HEK293 (cell line): ENCODE measurements around the gene FCN1.

ENCODE experiments used
- CTCF ChIP-seq: fragments of 450-650 bp; formaldehyde crosslinking; IDR thresholded peaks from 2 replicates; pipeline ENCODE4 v1.5.1; 2016; ENCODE audit warnings: missing biosample characterization, missing genetic modification characterization
- TRIM28 ChIP-seq: IDR thresholded peaks from 2 replicates; pipeline ENCODE4 v1.6.1; 2011; ENCODE audit warnings: low read length, control low read depth, borderline replicate concordance
- ZNF530 ChIP-seq: fragments of 450-650 bp; formaldehyde crosslinking; IDR thresholded peaks from 2 replicates; pipeline ENCODE4 v1.5.1; 2016; ENCODE audit warnings: low read depth, missing biosample characterization, missing genetic modification characterization

DNA sequence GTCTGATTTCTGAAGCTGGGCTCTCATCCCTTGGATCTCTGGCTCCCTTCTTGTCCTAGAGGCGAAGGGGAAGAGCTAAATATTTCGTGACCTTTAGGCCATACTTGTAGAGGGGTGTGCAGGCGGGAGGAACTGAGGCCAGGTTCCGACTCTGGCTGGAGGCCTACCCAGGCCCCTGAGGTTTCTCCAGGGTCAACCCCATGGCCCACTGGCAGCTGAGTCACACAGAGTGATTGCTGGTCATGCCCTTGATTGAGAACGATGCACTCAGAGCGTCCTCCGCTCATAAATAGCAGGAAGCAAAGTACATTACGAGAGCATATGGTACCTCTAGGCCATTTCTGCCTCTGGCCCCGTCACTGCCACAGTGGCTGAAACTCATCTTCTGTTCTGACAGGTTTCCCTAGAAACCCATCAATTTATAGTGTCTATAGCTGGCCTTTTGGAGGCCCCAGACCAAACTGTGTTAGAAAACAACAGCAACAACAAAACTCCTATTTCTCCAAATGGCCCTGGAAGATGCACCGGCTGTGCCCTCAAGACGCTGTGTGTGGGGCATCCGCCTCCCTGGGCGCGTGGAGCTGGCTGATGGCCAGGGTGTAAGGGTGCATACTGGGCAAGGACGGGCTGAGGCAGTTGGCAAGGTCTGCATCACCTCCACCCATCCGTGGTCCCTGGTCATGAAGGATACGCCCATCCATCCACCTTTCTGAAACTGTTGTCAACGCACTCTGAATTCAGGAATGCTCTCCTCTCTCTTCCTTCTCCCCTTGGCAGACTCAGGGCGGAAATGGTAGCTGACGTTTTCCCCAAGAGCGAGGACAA, 32.9 kb upstream of the FCN1 start:
- TF ChIP-seq ZNF530 (tag by site-specific recombination): no peak
- TF ChIP-seq TRIM28: no peak
- TF ChIP-seq CTCF: no peak
